NCI-H2107 treated with DMSO at 0.1 percent for 48 hours (cell line): ENCODE measurements around the gene SCAF1.

Source experiments
- DNase-seq: peaks from one replicate; lab custom pipeline; 2025; ENCODE audit not compliant: unreplicated experiment; lab: John Stamatoyannopoulos, UW

SCAF1 gene

GRCh38 chr19:49704888-49705642 lies 63.1 kb downstream of the SCAF1 start:
- DNase-seq = no peak

- DNase-seq = no peak
Measured at GRCh38 chr19:49705919-49706318, 63.9 kb downstream of the SCAF1 start.
